ENCODE data around the gene OR8A1. TPM values are rescaled to one million over a fixed set of nuclear protein-coding genes. Genes with fewer than 3 reads are reported as not detected.
A peak's percentile ranks its signal among the peaks of the same experiment; 100 is the strongest.
"Not testable (repeated sequence)": the region's sequence is repeated elsewhere in the genome, so short reads cannot be mapped to it uniquely, and the experiment has no call there.

OR8A1 gene
- total RNA-seq, 1 donor from 2014 or later, result not detected

DNA sequence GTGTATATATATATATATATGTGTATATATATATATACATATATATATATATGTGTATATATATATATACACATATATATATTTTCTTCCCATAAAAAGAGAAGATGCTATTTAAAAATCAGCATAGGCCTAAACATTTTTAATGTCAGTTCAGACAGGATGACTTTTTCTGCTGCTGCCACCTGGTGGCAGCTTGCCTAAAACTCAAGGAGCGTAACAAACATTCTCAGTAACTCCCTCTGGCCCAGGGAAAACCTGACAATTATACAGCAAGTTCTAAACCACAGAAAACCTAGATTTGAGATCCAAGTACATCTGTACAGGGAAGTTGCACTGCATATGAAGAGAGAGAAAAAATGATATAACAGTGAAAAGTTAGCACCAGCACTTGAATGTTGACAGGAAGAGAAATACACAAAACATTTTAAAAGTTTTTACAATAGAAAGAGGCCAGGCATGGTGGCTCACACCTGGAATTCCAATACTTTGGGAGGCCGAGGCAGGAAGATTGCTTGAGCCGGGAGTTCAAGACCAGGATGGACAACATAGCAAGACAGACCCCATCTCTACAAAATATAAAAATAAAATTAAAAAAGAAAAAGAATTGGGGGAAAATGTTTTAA is 16.6 kb downstream of the OR8A1 start:
- TF ChIP-seq, protein P1, sequence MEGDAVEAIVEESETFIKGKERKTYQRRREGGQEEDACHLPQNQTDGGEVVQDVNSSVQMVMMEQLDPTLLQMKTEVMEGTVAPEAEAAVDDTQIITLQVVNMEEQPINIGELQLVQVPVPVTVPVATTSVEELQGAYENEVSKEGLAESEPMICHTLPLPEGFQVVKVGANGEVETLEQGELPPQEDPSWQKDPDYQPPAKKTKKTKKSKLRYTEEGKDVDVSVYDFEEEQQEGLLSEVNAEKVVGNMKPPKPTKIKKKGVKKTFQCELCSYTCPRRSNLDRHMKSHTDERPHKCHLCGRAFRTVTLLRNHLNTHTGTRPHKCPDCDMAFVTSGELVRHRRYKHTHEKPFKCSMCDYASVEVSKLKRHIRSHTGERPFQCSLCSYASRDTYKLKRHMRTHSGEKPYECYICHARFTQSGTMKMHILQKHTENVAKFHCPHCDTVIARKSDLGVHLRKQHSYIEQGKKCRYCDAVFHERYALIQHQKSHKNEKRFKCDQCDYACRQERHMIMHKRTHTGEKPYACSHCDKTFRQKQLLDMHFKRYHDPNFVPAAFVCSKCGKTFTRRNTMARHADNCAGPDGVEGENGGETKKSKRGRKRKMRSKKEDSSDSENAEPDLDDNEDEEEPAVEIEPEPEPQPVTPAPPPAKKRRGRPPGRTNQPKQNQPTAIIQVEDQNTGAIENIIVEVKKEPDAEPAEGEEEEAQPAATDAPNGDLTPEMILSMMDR (conservative IDR thresholded peaks at IDR 0.05; ENCODE audit: low read depth, low read length), result peak; percentile 74
- DNase-seq (ENCODE audit: low read depth), result no peak

DNA sequence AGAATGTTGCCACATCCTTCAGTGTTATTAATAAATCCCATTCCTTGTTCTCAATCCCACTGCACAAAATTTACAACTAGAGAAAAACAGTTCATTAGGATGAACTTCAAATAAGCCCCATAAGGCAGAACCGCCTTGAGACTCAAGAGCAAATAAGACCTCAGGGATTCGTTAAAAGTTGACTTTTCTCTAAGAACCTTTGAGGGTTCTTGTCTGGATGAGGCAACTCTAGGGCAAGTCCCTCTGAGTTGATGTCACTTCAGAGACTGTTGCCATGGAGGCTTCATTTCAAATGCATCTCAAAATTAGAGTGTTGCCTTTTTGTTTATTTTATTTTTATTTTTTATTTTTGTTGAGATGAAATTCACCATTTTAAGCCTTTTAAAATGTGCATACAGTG is 21.6 kb downstream of the OR8A1 start:
- DNase-seq (ENCODE audit: low read depth), result no peak
- TF ChIP-seq, protein P1 (conservative IDR thresholded peaks at IDR 0.05; ENCODE audit: low read depth, low read length), result no peak
- H3K4me3 ChIP-seq (ENCODE audit: low read depth, low read length), result no peak overlapping the region

More for the DNA sequence above, 16.6 kb downstream of the OR8A1 start:
- H3K4me3 ChIP-seq (ENCODE audit: low read depth, low read length), result no peak overlapping the region

DNA sequence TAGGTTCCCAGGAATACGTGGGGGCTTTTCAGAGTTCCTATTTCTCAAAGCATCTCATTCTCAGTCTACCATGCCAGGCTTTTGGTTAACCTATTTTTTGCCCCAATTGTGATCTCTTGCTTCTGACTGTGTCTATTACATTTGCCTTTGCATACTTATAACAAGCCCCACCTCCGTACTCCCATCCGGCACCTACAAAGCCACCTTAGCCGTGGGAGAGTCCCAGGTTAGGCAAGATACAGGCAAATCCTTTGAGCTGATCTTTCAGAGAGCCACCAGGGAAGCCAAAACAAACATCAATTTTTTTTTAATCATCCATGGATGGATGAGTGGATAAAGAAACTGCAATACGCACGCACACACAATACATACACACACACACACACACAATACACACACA is 22.8 kb downstream of the OR8A1 start:
- no peak overlapping the region for H3K4me3 ChIP-seq (ENCODE audit: low read depth, low read length)
- no peak for DNase-seq (ENCODE audit: low read depth)
- TF ChIP-seq, protein P1 (conservative IDR thresholded peaks at IDR 0.05; ENCODE audit: low read depth, low read length), result no peak

DNA sequence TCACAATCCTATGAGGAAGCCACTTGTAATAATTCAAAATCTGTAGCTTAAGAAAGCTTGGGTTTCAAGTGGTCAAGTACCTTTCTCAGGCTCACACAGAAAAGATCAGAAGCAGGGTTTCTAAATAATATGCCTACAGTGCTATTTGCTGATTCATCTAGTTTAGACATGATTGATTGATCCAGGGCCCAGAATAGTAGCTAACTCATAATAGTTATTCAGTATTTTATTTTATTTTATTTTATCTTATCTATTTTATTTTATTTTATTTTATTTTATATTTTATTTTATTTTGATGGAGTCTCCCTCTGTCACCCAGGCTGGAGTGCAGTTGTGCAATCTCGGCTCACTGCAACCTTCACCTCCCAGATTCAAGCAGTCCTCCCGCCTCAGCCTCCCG is 25.5 kb downstream of the OR8A1 start:
- DNase-seq (ENCODE audit: low read depth), result no peak
- TF ChIP-seq, protein P1 (conservative IDR thresholded peaks at IDR 0.05; ENCODE audit: low read depth, low read length), result no peak
- no peak overlapping the region for H3K4me3 ChIP-seq (ENCODE audit: low read depth, low read length)

DNA sequence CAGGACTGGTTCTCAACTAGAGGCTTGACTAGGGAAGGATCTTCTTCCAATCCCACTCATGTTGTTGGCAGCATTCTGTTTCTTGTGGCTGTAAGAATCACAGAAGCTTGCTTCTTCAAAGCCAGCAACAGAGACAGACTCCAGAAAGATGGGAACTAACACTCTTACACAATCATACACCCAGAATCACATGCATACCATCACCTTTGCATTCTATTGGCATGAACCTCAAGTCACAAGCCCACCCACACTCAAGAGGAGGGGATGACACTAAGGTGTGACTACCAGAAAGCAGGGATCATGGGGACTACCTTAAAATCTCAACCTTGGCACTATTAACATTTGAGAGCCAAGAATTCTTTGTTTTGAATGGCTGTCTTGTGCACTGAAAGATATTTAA is 27.8 kb downstream of the OR8A1 start:
- TF ChIP-seq, protein P1 (conservative IDR thresholded peaks at IDR 0.05; ENCODE audit: low read depth, low read length), result no peak
- no peak overlapping the region for H3K4me3 ChIP-seq (ENCODE audit: low read depth, low read length)
- DNase-seq (ENCODE audit: low read depth), result no peak

DNA sequence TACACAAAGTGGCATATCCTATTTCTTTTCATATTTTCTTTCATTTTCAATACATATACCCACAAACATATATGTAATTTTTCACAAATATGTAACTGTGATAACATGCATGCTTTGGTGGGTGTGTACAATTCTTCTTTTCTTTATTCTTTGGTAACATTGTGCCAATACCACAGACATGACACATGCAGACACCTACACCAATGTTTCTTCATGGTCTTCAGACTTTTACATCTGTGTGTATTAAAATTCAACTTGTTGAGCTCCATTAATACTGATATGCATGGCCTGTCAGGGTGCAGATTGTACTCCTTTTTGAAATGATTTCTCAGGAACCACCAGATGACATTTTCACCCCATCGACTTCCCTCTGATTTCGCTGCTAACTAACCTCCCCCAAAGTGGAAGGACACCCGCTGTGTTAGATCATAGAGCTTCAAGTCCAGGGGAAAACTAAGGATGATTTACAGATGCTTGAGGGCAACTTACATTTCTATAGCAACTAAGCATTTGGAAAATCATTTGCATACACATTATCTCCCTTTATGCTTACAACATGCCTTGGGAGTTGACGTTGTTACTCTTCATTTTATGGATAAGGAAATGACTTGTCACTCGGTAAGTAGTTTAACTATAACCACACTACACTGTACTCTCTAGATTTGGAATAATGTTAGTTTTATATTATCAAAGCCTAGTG is 31.0 kb downstream of the OR8A1 start:
- TF ChIP-seq, protein P1 (conservative IDR thresholded peaks at IDR 0.05; ENCODE audit: low read depth, low read length), result no peak
- H3K4me3 ChIP-seq (ENCODE audit: low read depth, low read length), result no peak overlapping the region
- DNase-seq (ENCODE audit: low read depth), result no peak

DNA sequence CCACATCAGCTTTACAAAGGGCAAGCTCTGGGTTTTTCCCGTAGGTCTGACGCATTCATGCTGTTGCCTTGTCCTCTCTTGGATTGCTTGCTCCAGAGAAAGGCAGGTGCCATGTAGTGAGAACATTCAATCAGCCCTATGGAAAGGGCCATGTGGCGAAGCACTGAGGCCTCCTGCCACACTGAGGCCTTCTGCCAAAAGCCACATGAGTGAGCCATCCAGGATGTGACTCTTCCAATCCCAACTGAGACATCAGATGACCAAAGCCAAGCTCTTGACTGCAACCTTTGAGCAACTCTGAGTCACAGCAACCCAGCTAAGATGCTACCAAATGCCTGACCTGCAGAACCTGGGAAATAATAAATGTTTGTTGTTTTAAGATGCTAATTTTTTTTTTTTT is 32.4 kb downstream of the OR8A1 start:
- DNase-seq (ENCODE audit: low read depth), result no peak
- TF ChIP-seq, protein P1 (conservative IDR thresholded peaks at IDR 0.05; ENCODE audit: low read depth, low read length), result no peak
- no peak overlapping the region for H3K4me3 ChIP-seq (ENCODE audit: low read depth, low read length)

DNA sequence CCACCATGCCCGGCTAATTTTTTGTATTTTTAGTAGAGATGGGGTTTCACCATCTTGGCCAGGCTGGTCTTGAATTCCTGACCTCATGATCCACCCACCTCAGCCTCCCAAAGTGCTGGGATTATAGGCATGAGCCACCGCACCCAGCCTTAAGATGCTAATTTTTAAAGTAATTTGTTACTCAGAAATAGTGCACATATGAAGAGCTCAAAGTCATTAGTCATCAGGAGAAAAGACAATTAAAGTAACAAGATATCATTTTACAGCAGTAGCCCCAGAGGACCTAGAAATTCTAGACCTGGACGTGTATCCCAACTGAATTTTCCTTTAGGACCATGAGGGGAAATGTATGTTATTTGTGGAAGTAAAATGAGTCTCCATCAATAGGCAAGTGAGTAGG is 32.9 kb downstream of the OR8A1 start:
- DNase-seq (ENCODE audit: low read depth); H3K4me3 ChIP-seq (ENCODE audit: low read depth, low read length): not testable (repeated sequence)

Data from epithelial cell of proximal tubule (primary cell).